Nephron (organoid): ENCODE data around the gene CHMP1A.

Experiments
- H3K27ac Mint-ChIP-seq, 3 experiments: 2 replicates each; pipeline ENCODE4 v1.8.0; 2020; ENCODE audit warnings: mixed read lengths in 3 of 3, mild to moderate bottlenecking in 2 of 3, moderate library complexity in 1 of 3
- H3K27me3 Mint-ChIP-seq: 2 replicates; pipeline ENCODE4 v1.8.0; 2021; ENCODE audit warnings: low read depth, mild to moderate bottlenecking, moderate library complexity, mixed read lengths
- H3K36me3 Mint-ChIP-seq: 2 replicates; pipeline ENCODE4 v1.8.0; 2020; ENCODE audit warnings: low read depth, mixed read lengths
- H3K4me1 Mint-ChIP-seq: 2 replicates; pipeline ENCODE4 v1.8.0; 2020; ENCODE audit warnings: mixed read lengths
- H3K4me3 Mint-ChIP-seq, 3 experiments: 2 replicates each; pipeline ENCODE4 v1.8.0; 2020; ENCODE audit warnings: mild to moderate bottlenecking in 3 of 3, mixed read lengths in 3 of 3, moderate library complexity in 2 of 3
- H3K9me3 Mint-ChIP-seq: 2 replicates; pipeline ENCODE4 v1.8.0; 2020; ENCODE audit warnings: mixed read lengths
- CTCF ChIP-seq, 3 experiments: fragments of 200-600 bp; sonication (generic); IDR thresholded peaks; one replicate each; pipeline ENCODE4 v1.5.0; 2021; ENCODE audit warnings: antibody characterized with exemption in 3 of 3; ENCODE audit not compliant: unreplicated experiment in 3 of 3

CHMP1A gene

GRCh38 chr16:89596061-89596689 is 61.3 kb downstream of the CHMP1A start:
- no peaks in the 10 kb centered on the region for H3K36me3 Mint-ChIP-seq
- no peaks in the 10 kb centered on the region for H3K9me3 Mint-ChIP-seq
- H3K4me1 Mint-ChIP-seq = no peaks in the 10 kb centered on the region
- H3K27me3 Mint-ChIP-seq = peaks cover 4% of the 10 kb centered on the region
- no peak for TF ChIP-seq CTCF (IDR thresholded peaks at IDR 0.05; ENCODE audit: unreplicated experiment in 3 of 3)
- no peak overlapping the region for H3K4me3 Mint-ChIP-seq
- no peak overlapping the region for H3K27ac Mint-ChIP-seq

- Mint-ChIP-seq H3K9me3 (no peaks in the 10 kb centered on the region), H3K27ac (no peak overlapping the region), H3K4me1 (no peaks in the 10 kb centered on the region), H3K36me3 (no peaks in the 10 kb centered on the region), H3K27me3 (peaks cover 4% of the 10 kb centered on the region), H3K4me3 (no peak overlapping the region)
- TF ChIP-seq CTCF (IDR thresholded peaks at IDR 0.05; ENCODE audit: unreplicated experiment in 3 of 3) = no peak
Measured at GRCh38 chr16:89595330-89596060, 62.0 kb downstream of the CHMP1A start.
